LNCaP clone FGC (cell line): ENCODE results near the gene COCH.

Source experiments
- DNase-seq: peaks from one replicate; pipeline ENCODE4 v3.0.0-alpha.2; 2011; ENCODE audit warnings: low read depth
- H3K4me3 ChIP-seq: 2 replicates; pipeline ENCODE4 v1.5.1; 2011; ENCODE audit warnings: mild to moderate bottlenecking, low read depth, low read length, control low read depth
- CTCF ChIP-seq: IDR thresholded peaks from 2 replicates; pipeline ENCODE4 v1.5.1; 2012; ENCODE audit warnings: mild to moderate bottlenecking; ENCODE audit not compliant: control insufficient read depth, insufficient read depth; ENCODE audit errors: extremely low read depth

COCH gene

GRCh38 chr14:30874120-30874998, at the start of gene COCH:
COCH (plus strand) TSS chr14:30874559; CDS start chr14:30874939, 380 bp downstream.
- TF ChIP-seq CTCF: no peak
- DNase-seq: no peak
- no peak within 1 kb of the TSS for H3K4me3 ChIP-seq

GRCh38 chr14:30826070-30826469, 48.3 kb upstream of the COCH start:
- no peak overlapping the region for H3K4me3 ChIP-seq
- no peak for DNase-seq
- no peak for TF ChIP-seq CTCF

- no peak overlapping the region for H3K4me3 ChIP-seq
- TF ChIP-seq CTCF: no peak
- DNase-seq: no peak
Measured at GRCh38 chr14:30829853-30830252, 44.5 kb upstream of the COCH start.

GRCh38 chr14:30834353-30834752, 40.0 kb upstream of the COCH start:
- no peak for TF ChIP-seq CTCF
- no peak overlapping the region for H3K4me3 ChIP-seq
- no peak for DNase-seq

GRCh38 chr14:30838351-30838750, 36.0 kb upstream of the COCH start:
- no peak for TF ChIP-seq CTCF
- DNase-seq: no peak
- H3K4me3 ChIP-seq: no peak overlapping the region

GRCh38 chr14:30840086-30840779, 34.1 kb upstream of the COCH start:
- DNase-seq: no peak
- TF ChIP-seq CTCF: no peak
- H3K4me3 ChIP-seq: no peak overlapping the region
